Measurements from ENCODE around the gene CD28.

Gene CD28

GRCh38 chr2:203734276-203734983, 28.0 kb downstream of the CD28 start:
- Histone ChIP-seq H3K9me3 (replicated peaks; ENCODE audit: low read length) (no peaks in the 10 kb centered on the region), H3K4me1 (ENCODE audit: control insufficient read depth, insufficient read depth, low read length) (peaks cover 60% of the 10 kb centered on the region), H3K36me3 (ENCODE audit: insufficient read depth, low read length) (no peaks in the 10 kb centered on the region)

DNA sequence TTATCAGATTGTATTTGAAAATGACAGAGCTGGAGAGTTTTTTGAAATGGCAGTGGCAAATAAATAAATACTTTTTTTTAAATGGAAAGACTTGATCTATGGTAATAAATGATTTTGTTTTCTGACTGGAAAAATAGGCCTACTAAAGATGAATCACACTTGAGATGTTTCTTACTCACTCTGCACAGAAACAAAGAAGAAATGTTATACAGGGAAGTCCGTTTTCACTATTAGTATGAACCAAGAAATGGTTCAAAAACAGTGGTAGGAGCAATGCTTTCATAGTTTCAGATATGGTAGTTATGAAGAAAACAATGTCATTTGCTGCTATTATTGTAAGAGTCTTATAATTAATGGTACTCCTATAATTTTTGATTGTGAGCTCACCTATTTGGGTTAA, 30.9 kb downstream of the CD28 start:
- Histone ChIP-seq H3K4me1 (ENCODE audit: control insufficient read depth, insufficient read depth, low read length) (peaks cover 55% of the 10 kb centered on the region), H3K4me2 (ENCODE audit: low read length) (peak overlapping the region; percentile 3), H3K36me3 (ENCODE audit: insufficient read depth, low read length) (no peaks in the 10 kb centered on the region), H3K27me3 (ENCODE audit: control insufficient read depth, insufficient read depth, low read length) (no peaks in the 10 kb centered on the region), H3K9me3 (replicated peaks; ENCODE audit: low read length) (no peaks in the 10 kb centered on the region), H3K4me3 (ENCODE audit: low read length) (no peak overlapping the region), H3K9ac (ENCODE audit: low read depth, low read length) (peak overlapping the region; percentile 57)

More at GRCh38 chr2:203734276-203734983, 28.0 kb downstream of the CD28 start:
- H3K4me3 ChIP-seq (ENCODE audit: low read length): no peak overlapping the region
- no peak overlapping the region for H3K4me2 ChIP-seq (ENCODE audit: low read length)
- H3K27me3 ChIP-seq (ENCODE audit: control insufficient read depth, insufficient read depth, low read length): no peaks in the 10 kb centered on the region
- no peak overlapping the region for H3K9ac ChIP-seq (ENCODE audit: low read depth, low read length)

- H3K4me3 ChIP-seq (ENCODE audit: low read length): no peak overlapping the region
- no peaks in the 10 kb centered on the region for H3K36me3 ChIP-seq (ENCODE audit: insufficient read depth, low read length)
- no peak overlapping the region for H3K4me2 ChIP-seq (ENCODE audit: low read length)
- H3K27me3 ChIP-seq (ENCODE audit: control insufficient read depth, insufficient read depth, low read length): no peaks in the 10 kb centered on the region
- H3K4me1 ChIP-seq (ENCODE audit: control insufficient read depth, insufficient read depth, low read length): peaks cover 63% of the 10 kb centered on the region
- no peaks in the 10 kb centered on the region for H3K9me3 ChIP-seq (replicated peaks; ENCODE audit: low read length)
- H3K9ac ChIP-seq (ENCODE audit: low read depth, low read length): no peak overlapping the region
Observed at GRCh38 chr2:203739351-203739750, 32.9 kb downstream of the CD28 start.

DNA sequence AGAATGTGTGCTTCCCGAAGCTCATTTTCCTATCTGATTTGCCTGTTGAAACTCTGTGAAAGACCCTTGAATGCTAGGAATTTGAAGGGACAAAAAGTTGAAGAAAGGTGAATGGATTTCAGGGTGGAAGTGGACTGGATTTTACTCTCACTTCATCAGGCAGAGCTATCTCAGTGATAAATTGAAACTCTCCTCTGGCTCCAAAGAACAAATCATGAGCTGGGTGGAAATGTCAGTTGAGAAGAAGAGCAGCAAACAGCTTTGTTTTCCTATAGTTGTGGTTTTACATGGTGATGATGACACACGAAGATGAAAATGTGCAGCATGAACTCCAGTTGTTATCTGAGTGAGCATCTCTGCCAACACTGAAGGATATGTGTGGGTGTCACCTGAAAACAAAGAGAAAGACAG, 34.4 kb downstream of the CD28 start:
- peak overlapping the region; percentile 76 for H3K9ac ChIP-seq (ENCODE audit: low read depth, low read length)
- H3K36me3 ChIP-seq (ENCODE audit: insufficient read depth, low read length): no peaks in the 10 kb centered on the region
- H3K4me2 ChIP-seq (ENCODE audit: low read length): peak overlapping the region; percentile 60
- H3K9me3 ChIP-seq (replicated peaks; ENCODE audit: low read length): no peaks in the 10 kb centered on the region
- peaks cover 69% of the 10 kb centered on the region for H3K4me1 ChIP-seq (ENCODE audit: control insufficient read depth, insufficient read depth, low read length)
- H3K4me3 ChIP-seq (ENCODE audit: low read length): no peak overlapping the region
- no peaks in the 10 kb centered on the region for H3K27me3 ChIP-seq (ENCODE audit: control insufficient read depth, insufficient read depth, low read length)

DNA sequence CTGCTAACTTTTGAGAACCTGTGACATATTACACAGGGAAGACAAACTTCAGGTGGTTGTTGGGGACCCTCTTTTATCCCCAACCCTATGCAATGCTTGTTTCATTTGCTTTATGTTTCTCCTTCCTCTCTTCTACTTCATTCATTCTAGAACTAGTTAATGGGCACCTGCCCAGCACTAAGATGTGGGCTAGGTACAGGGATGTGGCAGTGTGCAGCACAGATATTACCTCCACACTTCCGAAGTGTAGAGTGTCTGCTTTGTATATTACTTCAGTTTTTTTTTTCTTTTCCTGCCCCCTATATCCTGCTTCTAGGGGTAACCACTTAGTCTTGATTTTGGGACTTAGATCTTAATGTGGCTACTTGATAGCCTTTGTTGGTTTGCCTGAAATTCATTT, 35.1 kb downstream of the CD28 start:
- H3K9ac ChIP-seq (ENCODE audit: low read depth, low read length): peak overlapping the region; percentile 76
- peak overlapping the region; percentile 60 for H3K4me2 ChIP-seq (ENCODE audit: low read length)
- no peaks in the 10 kb centered on the region for H3K36me3 ChIP-seq (ENCODE audit: insufficient read depth, low read length)
- no peaks in the 10 kb centered on the region for H3K9me3 ChIP-seq (replicated peaks; ENCODE audit: low read length)
- H3K4me3 ChIP-seq (ENCODE audit: low read length): peak overlapping the region; percentile 9
- H3K4me1 ChIP-seq (ENCODE audit: control insufficient read depth, insufficient read depth, low read length): peaks cover 69% of the 10 kb centered on the region
- no peaks in the 10 kb centered on the region for H3K27me3 ChIP-seq (ENCODE audit: control insufficient read depth, insufficient read depth, low read length)

DNA sequence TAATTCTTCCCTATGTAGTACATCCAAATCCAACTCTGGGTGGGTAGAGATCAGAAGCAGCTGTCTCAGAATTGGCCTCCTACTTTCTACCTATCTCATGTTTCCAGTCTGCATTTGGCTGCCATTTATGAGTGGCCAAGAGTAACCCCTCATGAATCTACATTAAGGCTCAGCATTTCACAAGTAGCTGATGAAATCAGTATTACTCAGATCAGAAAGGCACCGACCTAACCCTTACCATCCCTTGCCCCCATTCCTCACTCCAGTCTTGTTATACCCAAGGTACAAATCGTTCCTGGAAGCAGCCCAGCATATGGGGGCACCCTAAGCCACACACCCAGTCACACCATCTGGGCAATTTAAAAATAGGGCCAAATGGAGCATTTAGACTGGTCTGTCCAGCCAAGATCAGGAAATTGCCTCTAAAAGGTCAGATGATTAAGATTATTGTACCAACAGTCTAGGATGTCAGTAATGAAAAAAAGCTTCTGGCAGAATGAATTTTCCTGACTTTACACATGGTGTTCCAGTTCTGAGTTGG, 37.1 kb downstream of the CD28 start:
- Histone ChIP-seq H3K4me2 (ENCODE audit: low read length) (peak overlapping the region; percentile 62), H3K9ac (ENCODE audit: low read depth, low read length) (peak overlapping the region; percentile 77), H3K36me3 (ENCODE audit: insufficient read depth, low read length) (no peaks in the 10 kb centered on the region), H3K4me1 (ENCODE audit: control insufficient read depth, insufficient read depth, low read length) (peaks cover 51% of the 10 kb centered on the region), H3K4me3 (ENCODE audit: low read length) (peak overlapping the region; percentile 33), H3K9me3 (replicated peaks; ENCODE audit: low read length) (no peaks in the 10 kb centered on the region), H3K27me3 (ENCODE audit: control insufficient read depth, insufficient read depth, low read length) (no peaks in the 10 kb centered on the region)

- H3K4me1 ChIP-seq (ENCODE audit: control insufficient read depth, insufficient read depth, low read length): peaks cover 50% of the 10 kb centered on the region
- no peaks in the 10 kb centered on the region for H3K9me3 ChIP-seq (replicated peaks; ENCODE audit: low read length)
- peak overlapping the region; percentile 33 for H3K4me3 ChIP-seq (ENCODE audit: low read length)
- H3K36me3 ChIP-seq (ENCODE audit: insufficient read depth, low read length): no peaks in the 10 kb centered on the region
- H3K27me3 ChIP-seq (ENCODE audit: control insufficient read depth, insufficient read depth, low read length): no peaks in the 10 kb centered on the region
- peak overlapping the region; percentile 62 for H3K4me2 ChIP-seq (ENCODE audit: low read length)
- H3K9ac ChIP-seq (ENCODE audit: low read depth, low read length): peak overlapping the region; percentile 77
Observed at GRCh38 chr2:203744091-203744490, 37.7 kb downstream of the CD28 start.

DNA sequence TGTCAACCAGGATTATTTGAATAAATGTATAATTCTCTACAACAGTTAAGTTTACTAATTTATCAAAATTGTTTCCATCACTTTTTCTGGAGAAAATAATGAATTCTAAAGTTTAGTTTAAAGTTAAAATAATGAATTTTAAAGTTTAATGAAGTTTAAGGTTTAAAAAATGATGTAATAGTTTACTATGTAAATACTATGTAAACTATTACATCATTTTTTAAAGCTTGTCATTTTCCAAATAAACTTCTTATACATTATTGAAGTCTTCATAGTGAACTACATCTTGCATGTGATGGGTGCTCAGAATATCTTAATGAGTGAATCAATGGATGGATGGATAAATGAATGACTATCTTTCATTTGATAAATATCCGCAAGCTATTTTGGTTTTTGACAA, 38.8 kb downstream of the CD28 start:
- H3K4me1 ChIP-seq (ENCODE audit: control insufficient read depth, insufficient read depth, low read length): peaks cover 48% of the 10 kb centered on the region
- no peak overlapping the region for H3K4me2 ChIP-seq (ENCODE audit: low read length)
- H3K4me3 ChIP-seq (ENCODE audit: low read length): no peak overlapping the region
- no peak overlapping the region for H3K9ac ChIP-seq (ENCODE audit: low read depth, low read length)
- H3K36me3 ChIP-seq (ENCODE audit: insufficient read depth, low read length): no peaks in the 10 kb centered on the region
- H3K27me3 ChIP-seq (ENCODE audit: control insufficient read depth, insufficient read depth, low read length): no peaks in the 10 kb centered on the region
- H3K9me3 ChIP-seq (replicated peaks; ENCODE audit: low read length): no peaks in the 10 kb centered on the region

GRCh38 chr2:203748331-203749126, 42.1 kb downstream of the CD28 start:
- no peaks in the 10 kb centered on the region for H3K27me3 ChIP-seq (ENCODE audit: control insufficient read depth, insufficient read depth, low read length)
- peaks cover 26% of the 10 kb centered on the region for H3K4me1 ChIP-seq (ENCODE audit: control insufficient read depth, insufficient read depth, low read length)

GRCh38 chr2:203750346-203751068, 44.1 kb downstream of the CD28 start:
- Histone ChIP-seq H3K9ac (ENCODE audit: low read depth, low read length) (no peak overlapping the region), H3K4me2 (ENCODE audit: low read length) (no peak overlapping the region), H3K4me1 (ENCODE audit: control insufficient read depth, insufficient read depth, low read length) (peaks cover 11% of the 10 kb centered on the region), H3K9me3 (replicated peaks; ENCODE audit: low read length) (peaks cover 3% of the 10 kb centered on the region), H3K36me3 (ENCODE audit: insufficient read depth, low read length) (no peaks in the 10 kb centered on the region), H3K4me3 (ENCODE audit: low read length) (no peak overlapping the region), H3K27me3 (ENCODE audit: control insufficient read depth, insufficient read depth, low read length) (no peaks in the 10 kb centered on the region)

More at GRCh38 chr2:203748331-203749126, 42.1 kb downstream of the CD28 start:
- H3K36me3 ChIP-seq (ENCODE audit: insufficient read depth, low read length): no peaks in the 10 kb centered on the region
- no peak overlapping the region for H3K4me3 ChIP-seq (ENCODE audit: low read length)
- H3K9me3 ChIP-seq (replicated peaks; ENCODE audit: low read length): peaks cover 3% of the 10 kb centered on the region
- no peak overlapping the region for H3K9ac ChIP-seq (ENCODE audit: low read depth, low read length)
- no peak overlapping the region for H3K4me2 ChIP-seq (ENCODE audit: low read length)

- H3K4me3 ChIP-seq (ENCODE audit: low read length): no peak overlapping the region
- peaks cover 3% of the 10 kb centered on the region for H3K9me3 ChIP-seq (replicated peaks; ENCODE audit: low read length)
- no peaks in the 10 kb centered on the region for H3K27me3 ChIP-seq (ENCODE audit: control insufficient read depth, insufficient read depth, low read length)
- peaks cover 11% of the 10 kb centered on the region for H3K4me1 ChIP-seq (ENCODE audit: control insufficient read depth, insufficient read depth, low read length)
- peak overlapping the region; percentile 34 for H3K9ac ChIP-seq (ENCODE audit: low read depth, low read length)
- no peak overlapping the region for H3K4me2 ChIP-seq (ENCODE audit: low read length)
- no peaks in the 10 kb centered on the region for H3K36me3 ChIP-seq (ENCODE audit: insufficient read depth, low read length)
Observed at GRCh38 chr2:203751685-203752271, 45.3 kb downstream of the CD28 start.

All from skeletal muscle satellite cell (primary cell).